GM19240 (cell line): ENCODE measurements around the gene SEZ6L.

ENCODE experiments used
- DNase-seq: peaks from one replicate; pipeline ENCODE4 v3.0.0; 2011; ENCODE audit warnings: low spot score; ENCODE audit not compliant: insufficient read length

SEZ6L gene

DNA sequence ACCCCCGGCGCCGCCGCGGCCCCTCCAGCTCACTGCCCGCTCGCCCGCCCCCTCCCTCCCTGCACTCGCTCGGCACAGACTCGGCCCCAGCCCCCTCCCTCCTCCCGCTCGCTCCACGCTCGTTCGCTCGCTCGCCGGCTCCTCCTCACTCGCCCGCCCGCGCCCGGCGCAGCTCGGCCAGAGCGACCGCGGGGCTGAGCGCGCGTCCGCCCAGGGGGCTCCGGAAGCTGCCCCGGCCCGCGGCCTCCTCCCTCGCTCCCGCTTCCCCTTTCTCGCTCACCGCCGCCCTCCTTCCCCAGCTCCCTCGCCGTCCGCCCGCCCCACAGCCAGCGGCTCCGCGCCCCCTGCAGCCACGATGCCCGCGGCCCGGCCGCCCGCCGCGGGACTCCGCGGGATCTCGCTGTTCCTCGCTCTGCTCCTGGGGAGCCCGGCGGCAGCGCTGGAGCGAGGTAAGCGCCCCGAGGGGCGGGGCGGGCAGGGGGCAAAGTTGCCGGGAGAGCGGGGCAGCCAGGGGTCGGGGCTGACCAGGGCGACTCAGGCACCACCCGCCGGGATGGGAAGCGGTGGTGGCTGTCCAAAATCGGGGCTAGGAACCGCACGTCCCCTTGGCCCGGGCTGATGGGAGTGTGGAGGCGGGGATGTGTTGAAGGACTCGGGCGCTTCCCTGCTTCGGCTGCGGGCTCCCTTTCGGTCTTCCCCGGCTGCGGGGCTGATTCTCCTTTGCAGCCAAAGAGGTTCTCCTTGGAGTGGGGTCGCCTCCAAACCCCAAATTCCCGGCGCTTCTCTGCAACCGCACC is at the start of gene SEZ6L:
TSS of gene SEZ6L (plus strand) at position 148 of the 797 bp plus-strand sequence. CDS start at position 356, 208 bp downstream.
- no peak for DNase-seq

DNA sequence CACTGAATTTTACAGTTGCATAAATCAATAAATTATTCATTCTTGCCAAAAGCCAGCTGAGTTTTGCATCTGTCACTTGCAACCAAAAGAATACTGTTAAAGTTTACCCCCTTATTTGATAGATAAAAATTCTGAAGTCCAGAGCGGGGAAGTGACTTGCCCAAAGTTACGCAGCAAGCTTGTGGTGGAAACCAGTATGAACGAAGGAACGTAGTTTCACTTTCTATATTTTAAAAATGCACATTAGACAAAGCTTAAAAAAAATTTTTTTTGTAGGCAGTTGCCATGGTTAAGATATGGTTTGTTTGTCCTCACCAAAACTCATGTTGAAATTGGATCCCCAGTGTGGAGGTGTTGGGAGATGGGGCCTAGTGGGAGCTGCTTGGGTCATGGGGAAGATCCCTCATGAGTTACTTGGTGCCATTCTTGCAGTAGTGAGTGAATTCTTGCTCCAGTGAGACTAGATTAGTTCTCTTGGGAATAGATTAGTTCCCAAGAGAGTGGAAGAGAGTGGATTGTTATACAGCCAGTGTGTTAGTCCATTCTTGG is 46.3 kb upstream of the SEZ6L start:
- no peak for DNase-seq

DNA sequence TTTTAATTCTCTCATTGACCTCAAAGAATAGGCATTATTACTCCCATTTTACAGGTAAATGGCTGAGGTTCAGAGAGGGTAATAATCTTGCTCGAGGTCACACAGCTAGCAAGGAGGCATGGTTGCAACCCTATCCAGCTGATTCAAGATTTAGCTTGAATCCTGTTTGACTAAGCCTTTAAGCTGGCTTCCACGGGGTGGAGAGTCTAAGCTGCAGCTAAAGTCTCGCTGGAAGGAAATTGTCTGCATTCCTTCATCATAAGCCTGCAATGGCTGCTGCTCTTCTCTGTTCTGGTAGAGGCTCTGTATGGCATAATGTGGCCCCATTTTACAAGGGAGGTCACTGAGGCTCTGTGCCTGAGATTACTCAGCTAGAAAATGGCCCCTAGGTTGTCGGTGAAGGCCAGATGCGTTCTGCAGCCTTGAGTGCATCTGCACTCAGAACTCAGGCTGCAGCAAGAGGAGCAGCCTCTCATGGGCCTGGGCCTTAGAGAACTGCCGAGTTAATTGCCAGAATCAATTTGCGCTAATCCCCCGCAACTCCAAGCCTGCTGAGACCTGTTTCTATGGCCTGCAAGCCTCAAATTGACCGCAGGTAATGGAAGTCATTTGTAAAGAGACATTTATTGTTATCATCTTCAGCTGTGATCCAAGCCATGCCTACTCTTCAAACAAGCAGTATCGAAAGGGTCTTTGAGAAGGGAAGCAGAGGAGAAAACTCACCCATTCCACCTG is 44.1 kb upstream of the SEZ6L start:
- DNase-seq = no peak

DNA sequence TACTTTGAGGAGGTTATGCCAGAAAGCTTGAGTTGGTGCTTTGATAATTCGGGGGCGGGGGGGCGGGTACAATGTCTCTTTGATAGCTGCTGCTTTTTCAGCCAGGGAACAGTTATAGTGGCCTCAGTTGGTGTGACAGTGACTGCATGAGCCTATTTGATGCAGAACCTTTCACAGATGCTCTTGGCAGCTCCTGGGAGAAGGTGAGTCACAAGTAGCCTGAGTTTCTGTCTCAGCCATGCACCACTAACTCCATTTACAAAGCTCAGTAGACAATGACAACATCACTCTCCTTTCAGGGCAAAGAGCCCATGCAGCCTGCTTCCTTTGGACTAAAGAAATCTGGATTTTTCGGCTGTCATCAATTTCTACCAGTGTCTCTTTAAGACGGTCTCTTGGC is 42.1 kb upstream of the SEZ6L start:
- no peak for DNase-seq

DNA sequence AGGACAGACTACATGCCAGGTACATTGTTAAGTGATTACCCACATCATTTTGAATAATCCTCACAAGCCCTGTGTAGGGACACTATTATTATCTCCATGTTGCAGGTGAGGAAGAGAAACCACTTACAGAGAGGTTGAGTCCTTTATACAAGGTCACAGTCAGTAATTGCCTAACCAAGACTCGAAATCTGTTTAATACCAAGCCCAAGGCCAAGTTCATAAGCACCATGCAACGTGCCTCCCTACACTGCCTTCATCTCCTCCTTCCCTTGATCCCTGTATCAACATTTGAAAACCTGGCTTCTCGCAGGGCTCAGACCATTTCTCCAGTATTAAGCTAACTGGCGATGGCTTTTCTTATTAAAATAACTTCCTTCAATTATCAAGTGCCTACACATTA is 41.7 kb upstream of the SEZ6L start:
- no peak for DNase-seq

DNA sequence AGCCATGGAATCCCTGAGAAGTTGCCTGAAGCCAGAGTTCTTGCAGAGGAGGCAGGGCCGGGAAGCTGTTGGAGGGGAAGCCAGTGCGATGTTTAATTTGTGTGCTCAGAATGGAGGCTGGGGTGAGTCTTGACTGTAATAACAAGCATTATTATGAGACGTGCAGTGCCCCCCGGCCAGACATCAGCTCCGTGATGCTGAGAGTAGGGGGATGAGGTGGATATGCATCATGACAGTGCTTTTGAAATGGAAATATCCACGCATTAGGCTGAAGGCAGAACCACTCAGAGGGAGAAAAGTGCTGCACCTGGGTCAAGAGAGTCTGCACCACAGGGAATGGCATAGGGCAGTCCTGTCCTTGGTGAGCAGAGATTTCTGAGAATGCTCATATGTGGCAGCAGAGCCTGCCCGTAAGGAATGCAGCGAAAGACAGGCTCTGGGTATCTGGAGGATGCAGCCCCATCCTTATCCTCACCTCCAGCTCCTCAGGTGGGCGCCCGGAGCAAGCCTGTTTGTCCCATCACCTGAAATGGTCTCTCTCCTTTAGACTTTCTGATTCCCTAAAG is 37.6 kb upstream of the SEZ6L start:
- no peak for DNase-seq

DNA sequence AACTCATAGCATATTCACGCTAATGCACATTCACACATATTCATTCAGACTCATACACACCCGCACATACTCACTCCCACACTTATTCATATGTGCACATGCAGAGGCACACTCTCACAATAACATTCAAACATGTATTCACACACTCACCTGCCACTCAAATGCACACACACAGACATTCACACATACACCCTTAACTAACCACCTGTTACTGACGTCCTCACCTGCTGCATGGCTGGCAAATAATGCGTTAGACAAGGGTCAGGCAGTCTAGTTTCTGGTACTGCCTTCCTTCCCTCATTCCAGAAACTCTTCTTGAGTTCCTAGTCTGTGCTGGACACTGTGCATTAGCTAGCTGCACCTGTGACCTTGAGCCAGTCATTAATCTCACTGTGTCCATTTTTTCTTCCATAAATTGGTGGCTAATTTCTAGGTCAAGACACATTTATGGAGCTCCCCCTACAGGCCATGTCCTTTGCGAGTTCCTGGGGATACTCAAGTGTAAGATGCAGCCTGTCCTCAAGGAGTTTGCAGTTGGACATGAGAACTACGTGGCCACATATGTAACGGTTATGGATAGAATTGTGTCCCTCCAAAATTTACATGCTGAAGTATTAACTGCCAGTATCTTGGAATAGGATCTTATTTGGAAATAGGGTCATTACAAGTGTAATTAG is 34.5 kb upstream of the SEZ6L start:
- DNase-seq = no peak

DNA sequence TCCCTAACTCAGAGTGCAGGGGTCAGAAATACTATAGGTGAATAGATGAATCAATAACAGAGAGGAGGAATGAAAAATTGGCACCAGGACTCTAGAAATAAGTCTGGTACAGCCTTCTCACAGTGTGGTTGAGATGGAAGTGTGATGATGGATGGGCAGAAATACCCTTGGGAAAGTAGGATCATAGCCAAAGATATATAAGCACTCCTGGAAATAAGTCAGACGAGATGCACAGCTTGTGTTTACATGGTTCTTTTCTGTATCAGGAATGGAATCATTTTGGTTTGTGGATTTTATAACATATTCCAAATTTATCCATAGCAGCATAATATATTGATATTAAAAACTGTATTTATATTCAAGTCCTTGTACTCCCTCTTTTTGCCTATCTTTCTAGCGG is 33.5 kb upstream of the SEZ6L start:
- no peak for DNase-seq

DNA sequence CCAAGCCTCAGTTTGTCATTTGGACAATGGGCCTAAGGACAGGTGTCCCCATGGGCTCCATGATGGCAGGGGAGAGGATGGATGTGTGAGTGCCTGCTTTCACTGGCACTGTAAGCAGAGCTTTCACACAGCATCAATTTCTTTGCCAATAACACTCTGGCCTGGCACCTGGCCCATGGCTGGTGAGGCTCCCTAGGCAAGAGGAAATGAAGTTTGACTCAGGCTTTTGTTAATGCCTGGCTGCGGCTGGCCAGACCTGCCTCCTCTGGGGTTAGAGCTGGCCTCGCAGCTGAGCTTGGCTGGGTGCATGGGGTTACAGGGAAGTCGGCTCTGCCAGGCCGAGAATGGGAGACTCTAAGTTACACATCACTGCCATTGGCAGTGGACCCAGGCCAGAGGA is 30.0 kb upstream of the SEZ6L start:
- DNase-seq = no peak

DNA sequence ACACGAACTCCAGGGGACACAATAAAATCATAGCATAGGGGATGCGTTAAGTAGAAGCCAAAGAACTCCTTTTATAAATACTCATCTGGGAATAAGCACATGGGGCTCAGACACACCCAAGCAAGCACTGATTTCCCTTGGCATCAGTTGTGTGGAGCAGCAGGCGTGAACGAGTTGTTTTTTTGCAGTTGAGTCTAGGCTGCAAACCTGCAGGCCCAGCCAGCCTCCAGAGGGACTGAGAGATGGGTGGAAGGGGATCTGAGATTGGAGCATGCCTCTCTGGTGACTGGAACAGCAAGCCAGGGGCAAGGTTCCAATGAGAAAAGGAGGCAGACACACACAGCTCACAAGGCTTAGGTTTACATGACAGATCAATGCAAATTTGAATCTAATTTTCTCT is 27.4 kb upstream of the SEZ6L start:
- DNase-seq = no peak

DNA sequence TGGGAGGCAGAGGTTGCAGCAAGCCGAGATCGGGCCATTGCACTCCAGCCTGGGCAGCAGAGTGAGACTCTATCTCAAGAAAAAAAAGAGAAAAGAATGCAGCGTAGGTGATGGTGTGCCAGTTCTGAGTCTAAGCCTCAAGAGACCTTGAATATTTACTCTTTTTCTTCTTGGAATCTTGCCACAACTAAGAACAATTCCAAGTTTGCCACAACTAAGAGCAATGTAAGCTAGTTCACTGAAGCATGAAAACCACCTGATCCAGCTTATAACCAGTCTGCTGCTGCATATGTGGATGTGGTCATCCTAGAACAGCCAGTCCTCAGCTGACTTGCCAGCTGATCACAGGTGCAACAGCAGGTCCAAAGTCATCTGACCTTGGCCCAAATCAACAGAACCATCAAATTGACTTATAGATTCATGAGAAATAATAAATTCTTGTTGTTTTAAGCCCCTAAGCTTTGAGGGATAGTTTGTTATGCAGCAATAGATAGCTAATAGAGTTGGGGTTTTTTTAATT is 25.4 kb upstream of the SEZ6L start:
- DNase-seq = no peak

DNA sequence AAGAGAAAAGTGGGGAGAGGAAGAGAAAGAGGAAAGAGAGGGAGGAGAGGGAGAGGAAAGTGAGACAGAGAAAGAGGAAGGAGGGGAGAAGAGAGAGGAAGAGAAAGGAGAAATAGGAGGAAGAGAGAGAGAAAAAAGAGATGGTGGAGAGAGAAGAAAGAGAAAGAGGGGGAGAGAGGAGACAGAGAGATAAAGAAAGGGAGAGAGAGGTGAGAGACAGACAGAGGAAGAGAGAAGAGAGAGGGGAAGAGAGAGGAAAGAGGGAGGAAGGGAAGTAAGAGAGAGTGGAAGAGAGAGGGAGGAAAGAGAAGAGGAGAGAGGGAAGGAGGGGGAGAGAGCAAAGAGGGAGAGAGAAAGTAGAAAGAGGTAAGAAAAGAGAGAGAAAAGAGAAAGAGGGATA is 9.4 kb upstream of the SEZ6L start:
- DNase-seq = no peak

DNA sequence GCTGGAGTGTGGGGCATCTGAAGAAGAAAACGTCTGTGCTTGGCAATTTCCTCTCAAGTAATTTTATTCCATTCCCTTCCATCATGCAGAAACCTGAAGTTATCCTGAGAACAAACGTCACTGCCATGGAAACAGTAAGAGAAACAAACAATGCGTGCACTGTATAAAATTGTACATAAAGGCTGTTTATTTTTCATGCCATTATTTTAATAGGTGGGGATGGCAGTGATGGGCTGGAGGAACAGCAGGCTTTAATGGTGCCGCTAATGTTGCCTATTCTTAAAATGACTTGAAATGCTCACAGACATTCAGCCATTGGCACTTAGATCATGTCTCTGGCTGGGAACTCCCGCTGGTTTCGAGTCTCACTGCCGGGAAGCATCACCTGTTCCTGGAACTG is 7.5 kb upstream of the SEZ6L start:
- no peak for DNase-seq

DNA sequence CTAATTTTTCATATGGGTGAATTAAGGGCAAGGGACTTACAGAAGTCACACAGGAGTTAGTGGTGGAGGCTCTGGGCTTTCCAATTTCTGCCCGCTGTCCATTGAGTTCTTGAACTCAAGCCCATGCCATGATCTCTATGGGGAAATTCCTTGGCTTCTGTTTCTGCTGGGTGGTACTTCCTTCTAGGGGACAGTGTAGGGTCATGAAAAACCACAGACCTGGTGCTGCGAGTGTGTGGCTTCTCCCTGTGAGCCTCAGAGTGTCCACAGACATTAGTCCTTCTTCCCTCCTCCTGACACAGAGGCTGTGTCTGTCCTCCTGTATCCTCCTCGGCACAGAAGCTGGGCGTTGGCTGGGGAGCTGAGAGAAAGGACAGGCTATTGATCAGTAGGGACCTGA is 6.3 kb upstream of the SEZ6L start:
- DNase-seq = no peak

DNA sequence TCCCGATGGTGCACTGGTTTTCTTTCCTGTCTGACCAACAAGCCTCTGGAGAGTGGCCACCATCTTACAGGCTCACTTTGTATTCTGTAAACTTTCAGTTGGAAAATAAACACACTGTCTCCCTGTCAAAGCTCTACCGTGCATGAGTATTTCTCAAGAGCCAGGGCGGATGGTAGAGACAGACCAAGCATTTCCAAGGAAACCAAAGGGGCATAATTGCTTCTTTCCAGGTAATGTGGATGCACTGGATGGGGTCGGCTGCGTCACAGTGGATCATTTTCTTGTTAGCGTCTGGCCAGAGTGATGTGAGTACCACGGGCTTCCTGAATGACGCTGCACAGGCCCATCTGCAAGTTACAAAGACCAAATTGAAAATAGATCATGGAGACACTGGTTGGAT is 5.1 kb upstream of the SEZ6L start:
- no peak for DNase-seq

DNA sequence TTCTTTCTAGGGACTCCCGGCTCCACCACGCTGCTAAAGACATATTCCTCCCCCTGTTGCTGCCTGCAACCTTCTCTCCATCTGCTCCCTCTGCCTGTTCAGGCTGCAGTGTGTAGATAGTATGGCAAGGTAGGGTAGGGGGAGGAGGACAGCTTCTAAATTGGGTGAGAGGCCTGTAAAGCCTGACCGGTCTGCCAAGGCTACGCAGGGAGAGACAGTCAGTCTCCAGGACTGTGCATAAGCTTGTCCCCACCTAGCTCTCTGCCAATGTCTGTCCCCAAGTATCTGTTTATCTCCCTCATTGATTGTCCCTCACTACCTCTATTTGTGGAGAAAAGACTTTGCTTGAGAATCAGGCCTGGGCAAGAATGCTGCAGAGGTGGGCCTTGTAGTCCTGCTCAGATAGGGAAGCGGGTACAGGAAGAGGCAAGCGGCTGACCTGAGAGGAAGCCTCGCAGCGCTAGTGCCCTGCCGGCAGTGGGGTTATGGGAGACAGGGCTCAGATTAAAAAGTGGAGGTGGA is 871 bp upstream of the SEZ6L start:
- DNase-seq = no peak

DNA sequence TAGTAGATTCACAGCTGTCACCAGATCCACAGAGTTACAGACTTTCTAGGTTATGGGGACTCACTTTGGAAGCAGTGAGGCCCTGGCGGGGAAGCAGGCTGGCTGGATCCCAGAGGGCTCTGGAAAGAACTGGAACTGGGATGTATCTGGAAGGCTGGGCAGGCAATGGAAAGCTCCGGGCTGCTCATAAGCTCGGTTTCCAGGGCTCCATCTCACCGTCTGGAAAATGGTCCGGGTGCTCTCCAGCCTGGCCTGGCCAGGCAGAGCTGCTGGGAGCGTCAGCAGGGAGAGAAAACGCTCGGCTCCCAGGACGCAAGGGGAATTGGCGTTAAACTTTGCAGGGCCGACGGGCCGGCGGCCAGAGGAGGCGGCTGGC is 335 bp upstream of the SEZ6L start:
- DNase-seq = no peak

DNA sequence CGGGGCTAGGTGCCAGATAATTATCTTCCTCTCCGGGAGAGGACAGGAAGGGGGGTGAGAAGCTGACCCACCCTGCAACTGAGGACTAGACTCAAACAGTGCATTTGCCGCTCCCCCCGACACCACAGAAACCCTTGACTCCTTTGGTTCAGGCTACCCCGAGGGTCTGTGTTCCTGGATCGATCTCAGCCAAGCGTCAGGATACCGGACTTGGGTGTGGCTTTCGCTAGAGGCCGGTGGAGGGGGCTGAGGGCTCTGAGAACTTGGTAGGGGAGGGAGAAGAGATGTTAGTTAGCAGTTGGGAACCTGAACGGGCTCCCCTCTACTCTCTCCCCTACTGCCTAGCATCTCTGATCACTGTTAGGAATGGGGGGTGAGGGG is 840 bp downstream of the SEZ6L start:
- no peak for DNase-seq

DNA sequence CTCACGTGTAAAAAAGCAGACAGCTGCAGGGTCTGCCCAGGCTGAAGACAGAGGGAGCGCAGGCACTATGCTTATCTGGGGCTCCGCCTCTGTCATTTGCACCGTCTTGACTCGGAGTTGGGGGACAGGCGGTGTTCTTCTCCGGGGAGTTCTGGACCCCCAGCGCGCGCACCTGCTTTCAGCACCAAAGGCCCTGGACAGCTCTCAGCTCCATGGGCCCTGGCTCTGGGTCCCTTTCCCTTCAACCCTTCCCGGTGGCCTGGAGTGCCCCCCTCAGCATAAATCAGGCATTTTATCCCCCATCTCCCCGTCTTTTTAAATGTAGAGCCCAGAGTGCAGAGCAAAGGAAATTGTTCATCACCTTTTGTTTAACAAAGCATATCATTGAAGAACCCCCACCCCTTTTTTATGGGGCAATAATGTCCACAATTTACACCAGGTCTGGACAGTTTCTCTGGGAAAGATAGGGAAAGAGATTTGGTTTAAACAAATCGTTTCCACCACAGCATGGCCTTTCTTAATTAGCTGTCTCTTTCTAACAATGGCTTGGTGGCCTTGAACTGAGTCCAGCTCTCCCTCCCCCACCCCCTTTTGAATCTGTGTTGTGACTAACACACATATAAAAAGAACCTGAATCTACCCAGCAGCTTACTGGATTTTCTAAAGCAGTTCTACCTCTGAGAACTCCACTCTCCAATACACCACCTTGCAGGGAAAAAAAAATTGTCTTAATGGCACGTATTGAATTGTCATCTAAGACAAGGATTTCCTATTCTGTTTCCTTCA is 1.7 kb downstream of the SEZ6L start:
- no peak for DNase-seq

DNA sequence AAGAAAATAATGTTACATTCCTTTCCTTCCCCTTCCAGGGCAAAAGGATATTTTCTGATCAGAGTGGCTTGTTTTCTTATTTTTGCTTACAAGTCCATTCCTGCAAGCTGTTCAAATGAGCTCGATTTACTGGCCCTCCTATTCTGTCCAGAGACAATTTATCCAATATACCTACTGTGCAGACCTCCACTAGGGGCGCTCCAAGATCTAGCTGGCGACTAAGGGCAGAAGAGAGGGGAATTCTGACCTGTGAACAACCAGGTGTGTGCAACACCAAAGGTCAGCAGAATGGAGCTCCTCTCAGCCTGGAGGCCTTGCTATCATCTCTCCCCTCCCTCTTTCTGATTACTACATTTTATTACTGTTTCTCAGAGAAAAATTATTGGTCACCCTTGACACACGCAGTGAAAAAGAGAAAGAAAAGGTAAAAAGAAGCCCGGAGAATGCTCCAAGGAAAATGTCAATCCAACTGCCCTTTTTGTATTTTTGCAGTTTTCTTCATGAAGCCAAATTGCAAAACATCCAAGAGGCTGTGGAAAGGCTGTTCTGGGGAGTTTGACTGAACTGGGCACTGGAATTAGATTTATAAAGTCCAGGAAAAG is 3.2 kb downstream of the SEZ6L start:
- DNase-seq = peak; percentile 49
